Mammary epithelial cell (primary cell): ENCODE measurements around the gene PPY.

Experiments
- CTCF ChIP-seq, 2 donors: IDR thresholded peaks in 1 of 2; conservative IDR thresholded peaks in 1 of 2; 2 replicates each; pipeline ENCODE4 v1.5.1; 2011 to 2012; ENCODE audit warnings: inconsistent platforms in 2 of 2, low read length in 2 of 2, mild to moderate bottlenecking in 2 of 2, control low read depth in 1 of 2, low read depth in 1 of 2; ENCODE audit not compliant: insufficient read depth in 1 of 2; ENCODE audit errors: extremely low read depth in 1 of 2
- EZH2 ChIP-seq: IDR thresholded peaks from 2 replicates; pipeline ENCODE4 v1.6.1; 2012; ENCODE audit warnings: low read length, inconsistent platforms, borderline replicate concordance

DNA sequence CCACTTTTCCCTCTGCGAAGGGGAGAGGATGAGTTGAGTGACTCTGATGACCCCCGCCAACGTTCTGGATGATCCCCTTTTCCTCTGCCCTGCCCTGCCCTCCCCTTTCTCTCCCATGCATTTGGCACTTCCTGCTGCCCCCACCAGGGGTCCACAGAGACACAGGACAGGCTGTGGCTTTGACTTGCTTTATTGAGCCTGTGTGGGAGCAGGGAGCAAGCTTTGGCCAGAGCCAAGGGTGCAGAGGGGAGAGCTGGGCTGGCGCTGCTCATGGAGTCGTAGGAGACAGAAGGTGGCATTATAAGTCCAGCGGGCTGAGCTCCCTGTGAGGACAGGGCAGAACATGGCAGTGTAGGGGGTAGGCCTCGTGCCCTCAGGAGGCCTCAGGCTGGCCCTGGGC is 1.6 kb downstream of the PPY start:
- TF ChIP-seq EZH2 (no peak), CTCF (conservative IDR thresholded peaks at IDR 0.05 in 1 of 2, IDR thresholded peaks at IDR 0.05 in 1 of 2; ENCODE audit: extremely low read depth in 1 of 2, insufficient read depth in 1 of 2, low read depth in 1 of 2, low read length in 2 of 2) (peak; percentile 40 to 45)
